CD4-positive, alpha-beta T cell treated with Interleukin-4 for 1 hour (primary cell): ENCODE results near the gene PTPRN.
"Not testable (repeated sequence)": the region's sequence is repeated elsewhere in the genome, so short reads cannot be mapped to it uniquely, and the experiment has no call there.

Experiments used
- DNase-seq, 2 donors: peaks; one replicate each; pipeline ENCODE4 v3.0.0-alpha.2; 2020 to 2022

Gene PTPRN

DNA sequence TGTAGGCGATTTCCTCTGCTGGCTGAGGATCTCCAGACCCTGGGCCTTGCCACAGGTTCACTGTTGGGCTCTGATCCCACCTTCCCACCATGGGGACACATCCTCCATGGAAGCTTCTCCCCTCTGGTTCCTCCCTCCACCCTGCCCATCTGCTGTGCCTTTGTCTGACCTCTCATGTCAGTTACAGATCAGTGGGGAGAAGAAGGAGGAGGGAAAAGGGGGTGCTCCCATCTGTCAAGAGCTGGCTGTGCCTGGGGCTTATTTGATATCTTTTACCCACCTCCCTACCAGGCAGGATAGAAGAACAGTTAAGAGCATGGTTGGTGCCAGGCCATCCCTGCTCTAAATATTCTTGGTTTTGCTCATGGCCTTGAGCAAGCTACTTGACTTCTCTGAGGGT is 42.3 kb downstream of the PTPRN start:
- no peak for DNase-seq

- no peak for DNase-seq
Measured at GRCh38 chr2:219266232-219266631, 43.0 kb downstream of the PTPRN start.

DNA sequence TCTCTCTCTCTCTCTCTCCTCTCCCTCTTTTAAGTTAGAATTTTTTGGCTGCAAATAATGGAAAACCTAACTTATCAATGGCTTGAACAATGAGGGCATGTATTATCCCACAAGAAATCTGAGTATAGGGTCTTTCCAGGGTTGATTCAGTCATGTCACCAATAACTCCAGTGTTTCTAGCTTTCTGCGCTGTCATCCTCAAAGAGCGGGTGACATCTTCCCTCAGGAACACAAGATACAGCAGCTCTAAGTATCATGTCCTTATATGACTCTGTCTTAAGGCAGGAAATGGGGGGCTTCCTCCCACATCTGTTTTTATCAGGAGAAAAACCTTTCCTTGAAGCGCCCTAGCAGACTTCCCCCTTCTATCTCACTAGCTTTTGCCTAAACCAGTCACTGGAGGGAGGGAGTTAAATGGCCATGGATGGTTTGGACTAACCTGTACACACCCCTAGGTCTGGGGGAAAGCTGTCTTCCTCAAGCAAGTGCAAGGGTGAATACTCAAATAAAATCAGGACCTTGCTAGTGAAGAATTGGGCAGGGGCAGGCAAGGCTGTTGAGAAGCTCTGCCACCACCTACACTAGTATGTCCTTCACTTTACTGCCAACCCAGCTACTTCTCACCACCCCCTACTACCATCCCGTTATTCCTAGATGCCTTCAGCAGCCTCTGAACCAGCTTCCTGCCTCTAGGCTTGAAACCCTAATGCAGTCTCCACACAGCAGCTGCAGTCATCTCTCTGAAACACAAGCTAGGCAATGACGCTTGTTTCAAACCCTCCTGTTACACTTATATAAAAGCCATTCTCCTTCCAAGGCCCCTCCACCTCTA is 48.0 kb downstream of the PTPRN start:
- DNase-seq, result no peak

DNA sequence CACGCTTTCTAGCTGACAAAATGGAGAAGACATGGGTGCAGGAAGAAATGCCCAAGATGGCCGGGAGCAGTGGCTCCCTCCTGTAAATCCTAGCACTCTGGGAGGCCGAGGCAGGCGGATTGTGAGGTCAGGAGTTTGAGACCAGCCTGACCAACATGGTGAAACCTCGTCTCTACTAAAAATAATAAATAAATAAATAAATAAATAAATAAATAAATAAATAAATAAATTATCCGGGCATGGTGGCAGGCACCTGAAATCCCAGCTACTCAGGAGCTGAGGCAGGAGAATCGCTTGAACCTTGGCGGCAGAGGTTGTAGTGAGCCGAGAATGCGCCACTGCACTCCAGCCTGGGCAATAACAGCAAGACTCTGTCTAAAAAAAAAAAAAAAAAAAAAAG is 50.3 kb downstream of the PTPRN start:
- DNase-seq, result not testable (repeated sequence)

DNA sequence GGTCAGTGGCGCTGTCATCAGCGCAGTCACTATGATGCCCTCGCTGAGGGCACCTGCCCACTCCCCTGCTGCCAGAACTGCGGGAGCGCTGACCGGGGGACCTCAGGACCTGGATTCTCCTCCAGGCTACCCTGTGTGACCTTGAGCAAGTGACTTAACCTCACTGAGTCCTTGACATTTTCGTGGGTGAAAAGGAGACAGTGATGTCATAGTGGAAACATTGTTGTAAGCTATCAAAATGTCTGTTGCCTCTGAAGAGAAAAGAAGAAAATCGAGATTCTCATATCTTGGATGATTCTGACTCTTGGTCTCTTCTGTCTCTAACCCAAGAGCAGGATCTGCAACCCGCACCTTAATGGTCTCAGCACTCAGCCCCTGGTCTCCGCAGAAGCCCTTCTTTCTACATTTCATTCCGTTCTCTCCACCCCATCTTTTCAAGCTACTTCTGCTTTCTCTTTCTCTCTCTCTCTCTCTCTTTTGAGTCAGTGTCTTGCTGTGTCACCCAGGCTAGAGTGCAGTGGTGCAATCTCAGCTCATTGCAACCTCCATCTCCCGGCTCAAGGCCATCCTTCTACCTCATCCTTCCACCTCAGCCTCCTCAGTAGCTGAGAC is 54.5 kb downstream of the PTPRN start:
- peak; percentile 63 to 71 for DNase-seq

- peak; percentile 91 to 93 for DNase-seq
Measured at GRCh38 chr2:219253753-219254589, 55.2 kb downstream of the PTPRN start, which contains the start of gene TUBA4A. Gene TUBA4A, minus strand, starts transcription at chr2:219253918. Its CDS starts 60 bp downstream, at chr2:219253858.

- peak; percentile 49 to 58 for DNase-seq
Measured at GRCh38 chr2:219252900-219253752, 56.1 kb downstream of the PTPRN start, which contains the start of gene TUBA4B. Gene TUBA4B, plus strand, starts transcription at chr2:219253243. Its CDS starts 165 bp downstream, at chr2:219253408.

GRCh38 chr2:219252570-219252899 is 56.7 kb downstream of the PTPRN start:
- DNase-seq, result no peak

DNA sequence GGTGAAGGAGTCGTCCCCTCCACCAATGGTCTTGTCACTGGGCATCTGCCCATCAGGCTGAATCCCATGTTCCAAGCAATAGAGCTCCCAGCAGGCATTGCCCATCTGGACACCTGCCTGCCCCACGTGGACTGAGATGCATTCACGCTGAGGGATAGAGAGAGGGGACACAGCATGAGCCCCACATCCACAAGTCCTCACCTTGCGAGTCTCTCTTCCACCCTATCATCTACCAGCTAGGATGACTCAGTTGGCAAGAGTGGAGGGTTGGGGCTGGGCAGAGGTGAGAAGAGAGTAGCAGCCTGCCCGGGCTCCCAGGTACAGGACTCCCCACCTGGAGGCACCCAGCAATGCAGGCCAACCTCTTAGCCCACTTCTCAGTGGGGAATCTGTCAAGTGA is 57.1 kb downstream of the PTPRN start:
- DNase-seq, result peak in 1 of 2 donors; percentile 34

DNA sequence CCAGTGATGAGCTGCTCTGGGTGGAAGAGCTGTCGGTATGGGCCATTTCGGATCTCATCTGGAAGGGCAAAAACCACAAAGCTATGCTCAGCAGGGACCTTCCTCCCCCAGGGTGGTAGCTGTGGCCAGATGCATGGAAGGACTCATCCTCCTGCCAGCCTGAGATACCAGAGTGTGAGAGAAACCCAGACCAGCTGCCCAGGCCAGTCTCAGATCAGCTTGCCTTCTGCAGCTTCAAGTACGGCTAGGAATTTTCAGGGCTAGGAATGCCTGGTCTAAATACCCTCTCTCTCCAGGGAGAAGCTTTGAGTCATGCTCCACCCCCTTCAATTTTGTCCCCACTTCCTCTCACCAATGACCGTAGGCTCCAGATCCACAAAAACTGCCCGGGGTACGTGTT is 57.5 kb downstream of the PTPRN start:
- DNase-seq, result no peak

GRCh38 chr2:219250049-219250781 is 59.0 kb downstream of the PTPRN start:
- no peak for DNase-seq

- DNase-seq, result peak; percentile 69 to 70
Measured at GRCh38 chr2:219249203-219249980, 59.8 kb downstream of the PTPRN start.

DNA sequence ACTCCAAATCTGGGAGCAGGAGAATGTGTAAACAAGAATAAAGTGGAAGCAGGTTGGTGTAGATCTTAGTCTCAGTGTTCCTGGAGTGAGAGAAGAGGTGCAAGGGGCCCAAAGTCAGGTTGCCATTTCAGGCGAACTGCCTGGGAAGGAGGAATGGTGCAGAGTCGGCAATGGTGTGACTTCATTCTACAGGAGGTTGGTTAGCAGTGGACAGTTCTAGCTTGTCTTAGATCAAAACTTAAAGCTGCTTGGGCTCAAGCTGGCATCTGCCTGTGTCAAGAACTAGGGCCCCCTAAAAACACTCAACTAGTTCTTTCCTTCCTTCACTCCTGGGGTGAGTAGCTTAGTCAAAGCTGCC is 60.4 kb downstream of the PTPRN start:
- no peak for DNase-seq

GRCh38 chr2:219247678-219248642 is 61.2 kb downstream of the PTPRN start:
- peak; percentile 74 to 87 for DNase-seq

- DNase-seq, result no peak
Measured at GRCh38 chr2:219246559-219246958, 62.6 kb downstream of the PTPRN start.

DNA sequence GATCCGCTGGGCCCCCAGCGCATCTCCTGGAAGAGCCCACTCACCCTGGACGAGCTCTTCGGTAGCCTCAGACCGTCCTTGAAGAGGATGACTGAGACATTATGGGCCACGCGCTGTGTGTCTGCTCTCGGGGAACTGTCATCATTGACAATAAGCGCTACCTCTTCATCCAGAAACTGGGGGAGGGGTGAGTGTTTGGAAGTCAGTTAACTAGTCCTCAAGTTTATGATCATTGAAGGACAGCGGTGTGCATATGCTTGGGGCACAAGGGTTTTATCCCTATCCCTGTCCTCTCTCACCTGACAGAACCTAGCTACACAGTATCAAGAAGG is 63.3 kb downstream of the PTPRN start:
- no peak for DNase-seq

GRCh38 chr2:219245148-219245898 is 63.9 kb downstream of the PTPRN start, which contains the start of the genes GLB1L and STK16:
Gene GLB1L, minus strand, starts transcription at chr2:219245444. Its CDS starts 1,871 bp downstream, at chr2:219243573.
Gene STK16, plus strand, starts transcription at chr2:219245479. Its CDS starts 521 bp downstream, at chr2:219246000.
- DNase-seq, result peak; percentile 87 to 89

- no peak for DNase-seq
Measured at GRCh38 chr2:219244789-219245147, 64.4 kb downstream of the PTPRN start.

GRCh38 chr2:219243291-219243761 is 65.9 kb downstream of the PTPRN start:
- DNase-seq, result peak in 1 of 2 donors; percentile 41
